GM12874 (cell line): ENCODE results near the gene CEP295NL.

ENCODE experiments used
- TF ChIP-seq, protein P1 (sequence below): IDR thresholded peaks from 2 replicates; pipeline ENCODE4 v1.5.1; 2011; ENCODE audit warnings: low read depth, mild to moderate bottlenecking, control low read depth, low read length, moderate library complexity; ENCODE audit not compliant: insufficient read depth

Gene CEP295NL

DNA sequence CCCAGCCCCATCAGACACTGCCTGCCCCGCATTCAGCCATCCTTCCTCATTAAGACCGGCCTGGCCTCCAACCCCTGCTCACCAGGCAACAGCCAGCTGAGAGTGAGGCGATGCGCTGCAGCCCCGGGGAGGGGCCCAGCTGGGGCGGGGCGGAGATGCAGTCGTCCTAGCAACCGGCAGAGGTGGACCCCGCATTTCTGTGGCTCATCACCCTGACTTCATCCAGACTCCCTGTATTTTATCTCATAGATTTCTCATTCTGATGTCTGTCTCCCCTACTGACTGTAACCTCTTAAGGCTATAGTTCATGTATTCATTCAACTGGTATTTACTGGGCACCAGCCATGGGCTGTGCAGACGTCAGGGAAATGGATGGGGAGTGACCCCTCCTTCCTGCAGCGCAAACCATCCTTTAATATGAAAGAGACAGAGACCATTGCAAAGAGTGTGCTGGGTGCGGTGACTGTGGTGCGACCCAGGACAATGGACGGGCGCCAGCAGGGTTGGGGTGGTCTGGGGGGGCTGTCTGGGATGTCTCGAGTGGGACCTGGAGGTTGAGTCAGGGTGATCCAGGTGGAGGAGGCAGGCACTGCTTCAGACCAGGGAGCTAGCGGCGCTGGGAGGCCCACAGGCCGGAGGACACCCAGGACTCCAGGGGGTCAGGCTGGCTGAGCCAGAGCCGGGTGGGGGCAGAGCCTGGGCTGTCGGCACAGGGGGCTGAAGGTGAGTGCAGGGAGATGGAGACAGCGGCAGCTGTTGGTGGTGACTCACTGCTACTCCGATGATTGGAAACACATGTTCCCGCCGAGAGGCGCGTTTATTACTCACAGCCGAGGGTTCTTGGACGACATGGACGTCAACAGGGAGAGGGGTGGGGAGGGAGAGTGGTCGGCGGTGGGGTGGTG, 32.7 kb upstream of the CEP295NL start:
- TF ChIP-seq, protein P1, sequence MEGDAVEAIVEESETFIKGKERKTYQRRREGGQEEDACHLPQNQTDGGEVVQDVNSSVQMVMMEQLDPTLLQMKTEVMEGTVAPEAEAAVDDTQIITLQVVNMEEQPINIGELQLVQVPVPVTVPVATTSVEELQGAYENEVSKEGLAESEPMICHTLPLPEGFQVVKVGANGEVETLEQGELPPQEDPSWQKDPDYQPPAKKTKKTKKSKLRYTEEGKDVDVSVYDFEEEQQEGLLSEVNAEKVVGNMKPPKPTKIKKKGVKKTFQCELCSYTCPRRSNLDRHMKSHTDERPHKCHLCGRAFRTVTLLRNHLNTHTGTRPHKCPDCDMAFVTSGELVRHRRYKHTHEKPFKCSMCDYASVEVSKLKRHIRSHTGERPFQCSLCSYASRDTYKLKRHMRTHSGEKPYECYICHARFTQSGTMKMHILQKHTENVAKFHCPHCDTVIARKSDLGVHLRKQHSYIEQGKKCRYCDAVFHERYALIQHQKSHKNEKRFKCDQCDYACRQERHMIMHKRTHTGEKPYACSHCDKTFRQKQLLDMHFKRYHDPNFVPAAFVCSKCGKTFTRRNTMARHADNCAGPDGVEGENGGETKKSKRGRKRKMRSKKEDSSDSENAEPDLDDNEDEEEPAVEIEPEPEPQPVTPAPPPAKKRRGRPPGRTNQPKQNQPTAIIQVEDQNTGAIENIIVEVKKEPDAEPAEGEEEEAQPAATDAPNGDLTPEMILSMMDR, result no peak

DNA sequence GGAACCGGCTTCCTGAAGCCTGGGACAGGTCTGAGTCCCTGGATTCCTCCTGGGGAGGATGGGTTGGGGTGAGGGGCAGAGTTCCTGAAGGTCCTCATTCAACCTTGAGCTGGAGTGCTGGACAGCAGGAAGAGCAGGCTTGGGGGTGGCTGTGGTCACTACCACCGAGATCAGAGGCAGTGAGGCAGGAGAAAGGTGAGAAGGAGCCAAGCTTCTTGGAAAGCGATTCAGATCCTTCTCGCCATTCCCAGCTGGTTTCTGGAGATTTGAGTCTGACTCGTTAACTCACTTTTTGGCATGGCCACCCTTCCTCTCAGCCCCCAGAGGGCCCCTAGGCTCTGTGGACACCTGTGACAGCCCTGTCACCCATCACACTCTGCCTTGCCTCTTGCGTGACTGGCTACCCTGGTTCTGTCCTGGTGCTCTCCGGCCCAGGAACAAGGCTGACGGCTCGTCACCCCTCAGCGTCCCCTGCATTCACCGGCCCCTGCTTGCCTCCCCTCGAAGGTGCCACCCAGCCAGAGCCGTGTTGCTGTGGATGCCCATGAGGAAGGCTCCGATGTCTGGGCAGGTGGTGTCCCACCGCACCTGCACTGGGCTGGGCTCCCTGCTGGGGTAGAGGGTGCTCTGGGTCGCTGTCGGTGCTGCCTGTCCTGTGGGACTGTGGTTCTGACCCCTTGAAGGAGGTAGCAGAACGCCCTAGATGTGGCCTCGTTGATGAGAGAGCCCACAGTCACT, 31.8 kb upstream of the CEP295NL start:
- TF ChIP-seq, protein P1, result no peak

DNA sequence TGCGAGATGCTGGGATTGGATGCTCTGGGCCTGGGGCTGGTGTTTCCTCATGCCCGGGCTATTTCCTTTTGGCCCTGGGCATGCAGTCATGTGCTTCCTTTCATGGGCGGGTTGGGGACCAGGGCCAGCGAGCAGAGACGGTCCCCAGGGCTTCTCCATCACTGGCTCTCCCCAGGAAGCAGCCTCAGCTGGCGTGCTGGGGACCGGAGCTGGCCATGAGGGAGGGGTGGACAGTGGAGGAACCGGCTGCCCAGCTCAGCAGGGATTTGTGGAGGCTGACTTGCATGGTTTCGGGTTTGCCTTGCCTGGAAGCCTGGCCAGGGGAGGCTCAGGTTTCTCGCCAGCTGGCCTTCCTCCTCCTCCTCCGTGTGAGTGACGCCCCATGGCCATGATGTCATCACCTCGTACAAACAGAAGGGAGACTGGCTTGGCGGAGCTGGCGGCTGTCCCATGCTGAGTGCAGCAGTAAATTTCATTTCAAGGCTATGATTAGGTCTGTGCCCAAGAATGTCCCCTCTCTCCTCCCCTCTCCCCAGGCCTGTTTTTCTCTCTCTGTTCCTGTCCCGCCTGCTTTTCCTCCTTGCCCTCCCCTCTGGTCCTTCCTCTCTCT, 31.1 kb upstream of the CEP295NL start:
- TF ChIP-seq, protein P1, result no peak

DNA sequence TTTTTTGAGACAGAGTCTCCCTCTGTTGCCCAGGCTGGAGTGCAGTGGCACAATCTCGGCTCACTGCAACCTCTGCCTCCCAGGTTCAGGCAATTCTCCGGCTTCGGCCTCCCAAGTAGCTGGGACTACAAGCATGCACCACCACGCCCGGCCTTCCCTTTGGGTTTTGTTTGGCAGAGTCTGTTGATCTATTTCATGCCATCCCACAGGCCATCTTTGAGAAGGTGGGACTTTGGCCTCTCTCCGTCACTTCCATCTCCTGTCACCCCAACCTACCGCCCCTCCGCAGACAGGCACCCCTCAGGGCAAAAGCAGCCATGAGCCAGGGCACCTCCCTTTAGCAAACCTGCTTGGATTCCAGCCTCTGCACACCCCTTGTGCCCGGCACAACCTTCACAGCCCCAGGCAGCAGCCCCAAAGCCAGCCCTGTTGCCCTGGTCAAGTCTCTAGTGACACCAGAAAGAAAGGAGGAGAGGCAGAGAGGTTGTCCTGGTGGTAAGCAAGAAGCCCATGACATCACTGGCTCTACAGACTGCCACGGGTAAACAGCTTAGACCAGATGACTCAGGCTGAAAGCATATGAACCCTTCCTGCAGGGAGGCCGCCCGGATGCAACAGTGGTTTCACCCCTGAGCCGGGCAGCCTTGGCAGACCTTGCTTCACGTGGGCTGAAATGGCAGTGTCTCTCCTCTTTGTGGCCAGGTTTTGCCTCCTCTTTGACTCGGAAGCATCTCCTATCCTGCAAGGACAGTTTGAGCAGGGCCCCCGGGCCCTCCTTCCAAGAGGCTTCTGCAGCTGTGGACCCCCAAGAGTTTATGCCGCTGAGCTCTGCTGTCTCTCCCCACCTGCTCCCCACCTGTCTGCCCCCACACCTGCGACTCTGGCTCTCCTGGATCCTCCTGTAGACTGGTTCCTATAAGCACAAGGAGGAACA, 30.3 kb upstream of the CEP295NL start:
- TF ChIP-seq, protein P1, result no peak

DNA sequence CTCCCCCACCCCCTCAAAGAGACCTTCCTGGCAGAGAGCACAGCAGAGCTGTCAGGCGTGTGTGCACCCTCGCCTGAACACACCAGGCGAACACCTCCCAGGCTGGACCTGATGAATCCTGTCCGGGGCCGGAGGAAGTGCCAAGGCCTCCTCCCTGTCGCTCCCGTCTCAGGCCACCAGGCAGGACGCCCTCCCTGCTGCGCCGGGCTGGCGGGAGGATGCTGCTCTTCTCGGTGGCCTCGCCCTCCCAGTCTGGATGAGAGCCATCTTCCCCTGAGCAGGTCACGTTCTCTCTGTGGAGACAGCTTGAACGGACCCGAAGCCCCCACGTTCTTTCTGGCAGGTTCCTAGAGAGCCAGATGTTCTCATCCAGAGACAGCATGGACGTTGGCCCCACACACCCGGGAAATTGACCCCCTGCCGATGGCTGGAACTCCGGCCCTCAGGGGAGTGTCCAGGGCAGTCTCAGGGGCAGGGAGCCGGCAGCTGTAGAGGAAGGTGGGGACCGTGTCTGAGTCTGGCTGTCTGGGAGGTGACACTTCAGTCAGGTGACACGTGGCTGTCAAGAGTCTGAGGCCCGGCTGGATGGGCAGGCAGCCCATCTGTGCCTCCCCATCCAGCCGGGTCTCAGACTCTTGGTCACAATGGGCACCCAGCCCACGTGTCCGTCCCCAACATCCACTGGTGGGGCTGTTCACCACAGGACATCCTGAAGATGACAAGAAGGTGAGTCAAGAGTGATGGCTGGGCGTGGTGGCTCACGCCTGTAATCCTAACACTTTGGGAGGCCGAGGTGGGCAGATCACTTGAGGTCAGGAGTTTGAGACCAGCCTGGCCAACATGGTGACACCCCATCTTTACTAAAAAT, 27.1 kb upstream of the CEP295NL start:
- TF ChIP-seq, protein P1, result no peak
